ENCODE results near the gene ALAD. TPM values are rescaled to one million over a fixed set of nuclear protein-coding genes. Genes with fewer than 3 reads are reported as not detected.

Gene ALAD
- total and polyA plus RNA-seq, 2 of the 8 experiments (the other 6 are each of a cell fraction or from before 2014, with no cell fraction given): 8.2 to 15.3 TPM

DNA sequence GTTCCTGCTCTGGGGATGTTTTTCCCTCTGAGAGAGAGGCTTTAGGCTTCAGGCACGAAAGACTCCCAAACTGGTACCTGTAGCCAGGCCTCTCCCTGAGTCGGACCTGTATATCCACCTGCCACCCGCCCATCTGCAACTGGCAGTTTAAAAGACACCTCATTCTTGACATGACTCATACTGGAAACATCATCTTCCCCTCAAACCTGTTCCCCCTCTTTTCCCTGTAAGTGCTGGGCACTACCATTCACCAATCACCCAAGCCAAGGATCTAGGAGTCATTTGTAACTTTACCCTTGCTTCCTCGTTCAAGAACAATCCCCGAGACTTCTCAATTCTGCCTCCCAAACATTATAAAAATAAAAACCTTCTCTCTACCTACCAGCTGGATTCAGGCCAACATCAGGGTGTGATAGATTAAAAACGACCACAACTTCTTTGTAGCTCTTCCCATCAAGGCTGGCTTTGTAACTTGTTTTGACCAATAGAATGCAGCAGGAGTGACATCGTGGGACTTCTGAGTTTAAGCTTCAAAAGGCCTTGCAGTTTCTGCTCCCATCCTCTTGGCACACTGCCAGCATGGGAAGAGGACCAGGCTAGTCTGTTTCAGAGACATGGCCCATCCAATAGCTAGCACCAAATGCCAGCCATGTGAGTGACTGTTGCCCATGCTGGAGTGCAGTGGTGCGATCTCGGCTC is 59.2 kb downstream of the ALAD start (continued):
- TF ChIP-seq TAF7 (optimal IDR thresholded peaks at IDR 0.05; ENCODE audit: borderline replicate concordance, low read depth, low read length) (no peak), KDM1A (IDR thresholded peaks at IDR 0.05; ENCODE audit: borderline replicate concordance, low read length) (no peak), NRF1 (IDR thresholded peaks at IDR 0.05; ENCODE audit: low read depth, low read length) (no peak), YY1 (IDR thresholded peaks at IDR 0.05; ENCODE audit: low read depth, low read length) (no peak)

All from H1 (cell line).